ENCODE measurements around the gene ENOX1. TPM values are rescaled to one million over a fixed set of nuclear protein-coding genes. Genes with fewer than 3 reads are reported as not detected.

Gene ENOX1
- total and polyA plus RNA-seq, 2 donors = 4.0 to 5.7 TPM

- H3K27me3 ChIP-seq (ENCODE audit: control insufficient read depth in 2 of 2, insufficient read depth in 1 of 2, low read length in 1 of 2) = no peaks in the 10 kb centered on the region
- H3K4me1 ChIP-seq (ENCODE audit: control insufficient read depth in 2 of 2, insufficient read depth in 2 of 2, low read length in 2 of 2) = no peaks in the 10 kb centered on the region
- DNase-seq (ENCODE audit: low read depth in 6 of 9, low spot score in 9 of 9) = no peak
- H3K9me3 ChIP-seq (ENCODE audit: control insufficient read depth in 2 of 2, insufficient read depth in 1 of 2, low read length in 1 of 2) = no peaks in the 10 kb centered on the region
- no peak overlapping the region for H3K4me3 ChIP-seq (ENCODE audit: low read length in 2 of 2)
- no peak overlapping the region for H3K27ac ChIP-seq (ENCODE audit: low read depth in 1 of 2, low read length in 1 of 2)
- whole genome bisulfite sequencing = 95% methylated on average over 2 of the region's 2 CpGs
- no peaks in the 10 kb centered on the region for H3K36me3 ChIP-seq (ENCODE audit: control insufficient read depth in 2 of 2, insufficient read depth in 2 of 2, low read length in 1 of 2)
Measured at GRCh38 chr13:43682701-43683100, 104.1 kb downstream of the ENOX1 start.

GRCh38 chr13:43676320-43676719 is 110.5 kb downstream of the ENOX1 start:
- no peaks in the 10 kb centered on the region for H3K27me3 ChIP-seq (ENCODE audit: control insufficient read depth in 2 of 2, insufficient read depth in 1 of 2, low read length in 1 of 2)
- H3K4me1 ChIP-seq (ENCODE audit: control insufficient read depth in 2 of 2, insufficient read depth in 2 of 2, low read length in 2 of 2) = no peaks in the 10 kb centered on the region
- no peak overlapping the region for H3K4me3 ChIP-seq (ENCODE audit: low read length in 2 of 2)
- no peaks in the 10 kb centered on the region for H3K36me3 ChIP-seq (ENCODE audit: control insufficient read depth in 2 of 2, insufficient read depth in 2 of 2, low read length in 1 of 2)
- peak in 1 of 9 donors; percentile 6 for DNase-seq (ENCODE audit: low read depth in 6 of 9, low spot score in 9 of 9)
- WGBS = 98% methylated on average over 1 of the region's 1 CpG
- H3K27ac ChIP-seq (ENCODE audit: low read depth in 1 of 2, low read length in 1 of 2) = no peak overlapping the region
- H3K9me3 ChIP-seq (ENCODE audit: control insufficient read depth in 2 of 2, insufficient read depth in 1 of 2, low read length in 1 of 2) = no peaks in the 10 kb centered on the region

GRCh38 chr13:43675577-43675976 is 111.2 kb downstream of the ENOX1 start:
- 95% methylated on average over 6 of the region's 6 CpGs for WGBS
- H3K9me3 ChIP-seq (ENCODE audit: control insufficient read depth in 2 of 2, insufficient read depth in 1 of 2, low read length in 1 of 2) = no peaks in the 10 kb centered on the region
- no peaks in the 10 kb centered on the region for H3K36me3 ChIP-seq (ENCODE audit: control insufficient read depth in 2 of 2, insufficient read depth in 2 of 2, low read length in 1 of 2)
- H3K4me1 ChIP-seq (ENCODE audit: control insufficient read depth in 2 of 2, insufficient read depth in 2 of 2, low read length in 2 of 2) = no peaks in the 10 kb centered on the region
- no peaks in the 10 kb centered on the region for H3K27me3 ChIP-seq (ENCODE audit: control insufficient read depth in 2 of 2, insufficient read depth in 1 of 2, low read length in 1 of 2)
- no peak overlapping the region for H3K4me3 ChIP-seq (ENCODE audit: low read length in 2 of 2)
- DNase-seq (ENCODE audit: low read depth in 6 of 9, low spot score in 9 of 9) = no peak
- no peak overlapping the region for H3K27ac ChIP-seq (ENCODE audit: low read depth in 1 of 2, low read length in 1 of 2)

- WGBS = 96% methylated on average over 3 of the region's 3 CpGs
- H3K36me3 ChIP-seq (ENCODE audit: control insufficient read depth in 2 of 2, insufficient read depth in 2 of 2, low read length in 1 of 2) = no peaks in the 10 kb centered on the region
- no peaks in the 10 kb centered on the region for H3K27me3 ChIP-seq (ENCODE audit: control insufficient read depth in 2 of 2, insufficient read depth in 1 of 2, low read length in 1 of 2)
- no peaks in the 10 kb centered on the region for H3K9me3 ChIP-seq (ENCODE audit: control insufficient read depth in 2 of 2, insufficient read depth in 1 of 2, low read length in 1 of 2)
- H3K27ac ChIP-seq (ENCODE audit: low read depth in 1 of 2, low read length in 1 of 2) = no peak overlapping the region
- no peak for DNase-seq (ENCODE audit: low read depth in 6 of 9, low spot score in 9 of 9)
- H3K4me3 ChIP-seq (ENCODE audit: low read length in 2 of 2) = no peak overlapping the region
- peaks cover 0 to 1% of the 10 kb centered on the region in 2 donors for H3K4me1 ChIP-seq (ENCODE audit: control insufficient read depth in 2 of 2, insufficient read depth in 2 of 2, low read length in 2 of 2)
Measured at GRCh38 chr13:43669964-43670363, 116.8 kb downstream of the ENOX1 start.

- Histone ChIP-seq H3K9me3 (ENCODE audit: control insufficient read depth in 2 of 2, insufficient read depth in 1 of 2, low read length in 1 of 2) (no peaks in the 10 kb centered on the region), H3K4me1 (ENCODE audit: control insufficient read depth in 2 of 2, insufficient read depth in 2 of 2, low read length in 2 of 2) (peaks cover 0 to 4% of the 10 kb centered on the region in 2 donors), H3K36me3 (ENCODE audit: control insufficient read depth in 2 of 2, insufficient read depth in 2 of 2, low read length in 1 of 2) (no peaks in the 10 kb centered on the region), H3K27me3 (ENCODE audit: control insufficient read depth in 2 of 2, insufficient read depth in 1 of 2, low read length in 1 of 2) (no peaks in the 10 kb centered on the region), H3K4me3 (ENCODE audit: low read length in 2 of 2) (no peak overlapping the region), H3K27ac (ENCODE audit: low read depth in 1 of 2, low read length in 1 of 2) (no peak overlapping the region)
- no peak for DNase-seq (ENCODE audit: low read depth in 6 of 9, low spot score in 9 of 9)
- WGBS = 100% methylated on average over 1 of the region's 1 CpG
Measured at GRCh38 chr13:43669101-43669500, 117.7 kb downstream of the ENOX1 start.

GRCh38 chr13:43666403-43666802 is 120.4 kb downstream of the ENOX1 start:
- Histone ChIP-seq H3K27me3 (ENCODE audit: control insufficient read depth in 2 of 2, insufficient read depth in 1 of 2, low read length in 1 of 2) (no peaks in the 10 kb centered on the region), H3K27ac (ENCODE audit: low read depth in 1 of 2, low read length in 1 of 2) (no peak overlapping the region), H3K4me1 (ENCODE audit: control insufficient read depth in 2 of 2, insufficient read depth in 2 of 2, low read length in 2 of 2) (peaks cover 0 to 4% of the 10 kb centered on the region in 2 donors), H3K9me3 (ENCODE audit: control insufficient read depth in 2 of 2, insufficient read depth in 1 of 2, low read length in 1 of 2) (no peaks in the 10 kb centered on the region), H3K36me3 (ENCODE audit: control insufficient read depth in 2 of 2, insufficient read depth in 2 of 2, low read length in 1 of 2) (no peaks in the 10 kb centered on the region), H3K4me3 (ENCODE audit: low read length in 2 of 2) (no peak overlapping the region)
- 100% methylated on average over 2 of the region's 2 CpGs for WGBS
- DNase-seq (ENCODE audit: low read depth in 6 of 9, low spot score in 9 of 9) = no peak

GRCh38 chr13:43665388-43665787 is 121.4 kb downstream of the ENOX1 start:
- no peak overlapping the region for H3K4me3 ChIP-seq (ENCODE audit: low read length in 2 of 2)
- no peaks in the 10 kb centered on the region for H3K9me3 ChIP-seq (ENCODE audit: control insufficient read depth in 2 of 2, insufficient read depth in 1 of 2, low read length in 1 of 2)
- WGBS = 98% methylated on average over 6 of the region's 6 CpGs
- no peaks in the 10 kb centered on the region for H3K27me3 ChIP-seq (ENCODE audit: control insufficient read depth in 2 of 2, insufficient read depth in 1 of 2, low read length in 1 of 2)
- no peak overlapping the region for H3K27ac ChIP-seq (ENCODE audit: low read depth in 1 of 2, low read length in 1 of 2)
- DNase-seq (ENCODE audit: low read depth in 6 of 9, low spot score in 9 of 9) = no peak
- H3K4me1 ChIP-seq (ENCODE audit: control insufficient read depth in 2 of 2, insufficient read depth in 2 of 2, low read length in 2 of 2) = peaks cover 0 to 4% of the 10 kb centered on the region in 2 donors
- no peaks in the 10 kb centered on the region for H3K36me3 ChIP-seq (ENCODE audit: control insufficient read depth in 2 of 2, insufficient read depth in 2 of 2, low read length in 1 of 2)

GRCh38 chr13:43664700-43665191 is 122.0 kb downstream of the ENOX1 start:
- peak in 1 of 9 donors; percentile 21 for DNase-seq (ENCODE audit: low read depth in 6 of 9, low spot score in 9 of 9)
- H3K27ac ChIP-seq (ENCODE audit: low read depth in 1 of 2, low read length in 1 of 2) = peak overlapping the region in 1 of 2 donors; percentile 20

GRCh38 chr13:43663474-43664090 is 123.2 kb downstream of the ENOX1 start:
- Histone ChIP-seq H3K9me3 (ENCODE audit: control insufficient read depth in 2 of 2, insufficient read depth in 1 of 2, low read length in 1 of 2) (no peaks in the 10 kb centered on the region), H3K27me3 (ENCODE audit: control insufficient read depth in 2 of 2, insufficient read depth in 1 of 2, low read length in 1 of 2) (no peaks in the 10 kb centered on the region), H3K4me3 (ENCODE audit: low read length in 2 of 2) (no peak overlapping the region), H3K36me3 (ENCODE audit: control insufficient read depth in 2 of 2, insufficient read depth in 2 of 2, low read length in 1 of 2) (no peaks in the 10 kb centered on the region), H3K4me1 (ENCODE audit: control insufficient read depth in 2 of 2, insufficient read depth in 2 of 2, low read length in 2 of 2) (peaks cover 0 to 4% of the 10 kb centered on the region in 2 donors), H3K27ac (ENCODE audit: low read depth in 1 of 2, low read length in 1 of 2) (no peak overlapping the region)
- DNase-seq (ENCODE audit: low read depth in 6 of 9, low spot score in 9 of 9) = no peak
- WGBS = 96% methylated on average over 3 of the region's 3 CpGs

More at GRCh38 chr13:43664700-43665191, 122.0 kb downstream of the ENOX1 start:
- H3K9me3 ChIP-seq (ENCODE audit: control insufficient read depth in 2 of 2, insufficient read depth in 1 of 2, low read length in 1 of 2) = no peaks in the 10 kb centered on the region
- 9% methylated on average over 1 of the region's 1 CpG for WGBS
- peaks cover 0 to 4% of the 10 kb centered on the region in 2 donors for H3K4me1 ChIP-seq (ENCODE audit: control insufficient read depth in 2 of 2, insufficient read depth in 2 of 2, low read length in 2 of 2)
- no peak overlapping the region for H3K4me3 ChIP-seq (ENCODE audit: low read length in 2 of 2)
- H3K27me3 ChIP-seq (ENCODE audit: control insufficient read depth in 2 of 2, insufficient read depth in 1 of 2, low read length in 1 of 2) = no peaks in the 10 kb centered on the region
- no peaks in the 10 kb centered on the region for H3K36me3 ChIP-seq (ENCODE audit: control insufficient read depth in 2 of 2, insufficient read depth in 2 of 2, low read length in 1 of 2)
